PFSK-1 (cell line): Measurements from ENCODE around the gene PAIP1.

Source experiments
- FOXP2 ChIP-seq: optimal IDR thresholded peaks from 2 replicates; pipeline ENCODE3; 2011; ENCODE audit warnings: borderline replicate concordance, control low read depth, inconsistent platforms; ENCODE audit not compliant: insufficient read depth; ENCODE audit errors: extremely low read length, extremely low read depth
- POLR2AphosphoS5 ChIP-seq: IDR thresholded peaks from 2 replicates; pipeline ENCODE4 v1.6.1; 2012; ENCODE audit warnings: low read depth, mild to moderate bottlenecking, control low read depth, low read length, moderate library complexity
- SIN3A ChIP-seq: IDR thresholded peaks from 2 replicates; pipeline ENCODE4 v1.6.1; 2012; ENCODE audit warnings: mild to moderate bottlenecking, low read length, moderate library complexity, borderline replicate concordance; ENCODE audit not compliant: insufficient read depth
- TAF1 ChIP-seq: IDR thresholded peaks from 2 replicates; pipeline ENCODE4 v1.6.1; 2012; ENCODE audit warnings: low read length, control low read depth, borderline replicate concordance; ENCODE audit not compliant: insufficient read depth
- TF ChIP-seq, protein P1 (sequence below), 2 experiments: IDR thresholded peaks; 2 replicates each; pipeline versions ENCODE4 v1.6.1 to v1.8.0; 2011 to 2012; ENCODE audit warnings: low read depth in 2 of 2, low read length in 2 of 2, control low read depth in 1 of 2, inconsistent platforms in 1 of 2, mild to moderate bottlenecking in 1 of 2, moderate library complexity in 1 of 2; ENCODE audit not compliant: insufficient read depth in 1 of 2

PAIP1 gene

DNA sequence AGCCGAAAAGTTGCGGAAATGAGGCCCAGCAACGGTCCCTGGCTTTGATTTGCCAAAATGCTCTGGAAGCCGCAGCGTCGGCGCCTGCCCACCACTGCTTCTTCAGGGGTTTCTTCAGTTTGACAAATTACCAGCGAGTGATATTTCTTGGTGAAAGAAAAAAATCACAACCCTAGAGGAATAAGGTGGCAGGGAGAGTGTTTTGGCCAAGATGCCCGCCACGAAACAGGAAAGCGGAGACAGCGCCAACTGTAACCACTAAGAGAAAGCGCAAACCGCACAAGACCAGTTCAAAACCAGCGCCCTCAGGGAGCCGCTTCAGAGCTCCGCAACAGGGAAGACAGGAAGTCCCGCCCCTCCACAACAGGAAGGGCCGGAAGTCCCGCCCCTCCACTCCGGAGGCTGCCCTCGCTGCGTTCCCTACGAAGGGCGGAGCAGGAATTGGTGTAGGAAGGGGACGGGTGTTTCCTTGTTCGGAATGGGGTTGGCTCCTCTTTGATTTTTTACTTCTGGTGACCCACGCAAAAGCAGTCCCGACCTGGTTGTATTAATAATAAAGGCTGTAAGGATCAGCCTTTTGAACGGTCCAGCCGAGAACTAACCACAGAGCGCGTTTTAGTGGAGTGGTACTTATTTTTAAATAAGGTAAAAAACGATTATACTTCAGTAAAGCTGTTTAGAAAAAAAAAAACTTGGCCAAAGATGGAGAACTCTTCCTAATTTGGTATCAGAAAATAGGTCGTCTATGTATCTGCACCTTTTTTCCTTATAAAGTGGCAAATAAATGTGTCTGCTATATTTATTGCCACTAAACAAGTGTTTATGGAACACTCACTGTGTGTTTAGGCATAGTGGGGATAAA, 41.8 kb downstream of the PAIP1 start, which contains the start of gene C5orf34:
TSS of gene C5orf34 (minus strand) at position 333 of the 862 bp plus-strand sequence. CDS start 5,809 bp downstream, outside the sequence.
- TF ChIP-seq SIN3A = no peak
- TF ChIP-seq, protein P1, sequence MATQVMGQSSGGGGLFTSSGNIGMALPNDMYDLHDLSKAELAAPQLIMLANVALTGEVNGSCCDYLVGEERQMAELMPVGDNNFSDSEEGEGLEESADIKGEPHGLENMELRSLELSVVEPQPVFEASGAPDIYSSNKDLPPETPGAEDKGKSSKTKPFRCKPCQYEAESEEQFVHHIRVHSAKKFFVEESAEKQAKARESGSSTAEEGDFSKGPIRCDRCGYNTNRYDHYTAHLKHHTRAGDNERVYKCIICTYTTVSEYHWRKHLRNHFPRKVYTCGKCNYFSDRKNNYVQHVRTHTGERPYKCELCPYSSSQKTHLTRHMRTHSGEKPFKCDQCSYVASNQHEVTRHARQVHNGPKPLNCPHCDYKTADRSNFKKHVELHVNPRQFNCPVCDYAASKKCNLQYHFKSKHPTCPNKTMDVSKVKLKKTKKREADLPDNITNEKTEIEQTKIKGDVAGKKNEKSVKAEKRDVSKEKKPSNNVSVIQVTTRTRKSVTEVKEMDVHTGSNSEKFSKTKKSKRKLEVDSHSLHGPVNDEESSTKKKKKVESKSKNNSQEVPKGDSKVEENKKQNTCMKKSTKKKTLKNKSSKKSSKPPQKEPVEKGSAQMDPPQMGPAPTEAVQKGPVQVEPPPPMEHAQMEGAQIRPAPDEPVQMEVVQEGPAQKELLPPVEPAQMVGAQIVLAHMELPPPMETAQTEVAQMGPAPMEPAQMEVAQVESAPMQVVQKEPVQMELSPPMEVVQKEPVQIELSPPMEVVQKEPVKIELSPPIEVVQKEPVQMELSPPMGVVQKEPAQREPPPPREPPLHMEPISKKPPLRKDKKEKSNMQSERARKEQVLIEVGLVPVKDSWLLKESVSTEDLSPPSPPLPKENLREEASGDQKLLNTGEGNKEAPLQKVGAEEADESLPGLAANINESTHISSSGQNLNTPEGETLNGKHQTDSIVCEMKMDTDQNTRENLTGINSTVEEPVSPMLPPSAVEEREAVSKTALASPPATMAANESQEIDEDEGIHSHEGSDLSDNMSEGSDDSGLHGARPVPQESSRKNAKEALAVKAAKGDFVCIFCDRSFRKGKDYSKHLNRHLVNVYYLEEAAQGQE (IDR thresholded peaks at IDR 0.05; ENCODE audit: insufficient read depth in 1 of 2, low read depth in 2 of 2, low read length in 2 of 2) = no peak
- TF ChIP-seq FOXP2 = peak; percentile 81
- TF ChIP-seq POLR2AphosphoS5 = peak; percentile 97
- peak; percentile 94 for TF ChIP-seq TAF1

DNA sequence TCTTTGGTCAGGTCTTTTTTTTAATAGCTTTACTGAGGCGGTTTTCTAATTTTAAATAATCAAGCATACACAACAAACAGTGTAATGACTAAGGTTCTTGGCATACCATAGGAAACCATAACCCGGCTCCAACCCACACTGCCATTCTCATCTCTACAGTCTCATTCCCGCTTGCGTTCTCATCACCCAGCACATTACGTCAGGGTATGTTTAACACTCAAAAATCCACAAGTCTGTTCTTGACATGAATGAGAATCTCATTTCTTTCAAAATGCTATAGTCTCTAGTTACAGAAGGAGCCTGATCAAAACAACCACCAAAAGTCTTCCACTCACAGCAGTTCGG, 42.4 kb downstream of the PAIP1 start:
- TF ChIP-seq, protein P1 (IDR thresholded peaks at IDR 0.05; ENCODE audit: insufficient read depth in 1 of 2, low read depth in 2 of 2, low read length in 2 of 2) = no peak
- TF ChIP-seq POLR2AphosphoS5 = no peak
- TF ChIP-seq FOXP2 = no peak
- TF ChIP-seq TAF1 = no peak
- TF ChIP-seq SIN3A = no peak

DNA sequence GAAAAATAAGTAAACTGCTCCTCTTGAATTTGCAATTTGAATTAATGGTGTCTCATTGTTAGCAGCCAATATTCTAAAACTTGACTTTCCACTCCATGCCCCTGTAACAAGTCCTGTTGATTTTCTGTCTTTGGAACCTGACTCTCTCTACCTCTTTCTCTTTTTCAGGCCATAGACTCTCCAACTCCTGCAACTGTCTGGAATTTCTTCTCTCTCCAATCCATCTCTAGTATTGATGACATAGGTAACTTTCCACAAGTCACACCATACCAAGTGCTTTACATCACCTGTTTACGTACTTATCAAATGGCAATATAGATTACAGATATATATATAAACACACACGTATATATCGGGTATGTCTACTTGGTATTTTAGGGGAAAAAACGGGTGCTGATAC, 42.9 kb downstream of the PAIP1 start:
- no peak for TF ChIP-seq SIN3A
- TF ChIP-seq, protein P1 (IDR thresholded peaks at IDR 0.05; ENCODE audit: insufficient read depth in 1 of 2, low read depth in 2 of 2, low read length in 2 of 2) = no peak
- TF ChIP-seq FOXP2 = no peak
- TF ChIP-seq TAF1 = no peak
- no peak for TF ChIP-seq POLR2AphosphoS5

DNA sequence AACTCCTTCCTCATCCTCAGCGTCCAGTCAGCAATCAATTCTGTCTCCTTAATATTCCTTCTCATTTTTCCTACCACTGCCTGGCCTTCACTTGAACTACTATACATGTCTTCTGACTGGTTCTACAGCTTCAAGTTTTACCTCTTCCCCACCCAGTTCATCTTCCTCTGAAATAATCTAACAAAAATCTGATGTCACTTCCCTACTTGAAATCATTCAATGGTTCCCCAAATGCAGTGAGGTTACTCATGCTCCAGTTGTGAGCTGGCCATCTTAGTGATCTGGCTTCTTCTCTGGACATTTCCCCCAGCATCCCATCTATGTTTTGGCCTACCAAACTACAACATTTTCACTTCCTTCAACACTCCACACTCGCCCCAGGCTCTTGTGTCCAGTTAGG, 58.3 kb downstream of the PAIP1 start:
- TF ChIP-seq, protein P1 (IDR thresholded peaks at IDR 0.05; ENCODE audit: insufficient read depth in 1 of 2, low read depth in 2 of 2, low read length in 2 of 2) = no peak
- no peak for TF ChIP-seq POLR2AphosphoS5
- TF ChIP-seq TAF1 = no peak
- no peak for TF ChIP-seq SIN3A
- no peak for TF ChIP-seq FOXP2
